ENCODE measurements around the gene BCCIP. TPM values are rescaled to one million over a fixed set of nuclear protein-coding genes. Genes with fewer than 3 reads are reported as not detected.

Gene BCCIP
- total and polyA plus RNA-seq, 2 donors (not counting 1 experiment from before 2014, with no cell fraction given) = 10.5 to 40.7 TPM

DNA sequence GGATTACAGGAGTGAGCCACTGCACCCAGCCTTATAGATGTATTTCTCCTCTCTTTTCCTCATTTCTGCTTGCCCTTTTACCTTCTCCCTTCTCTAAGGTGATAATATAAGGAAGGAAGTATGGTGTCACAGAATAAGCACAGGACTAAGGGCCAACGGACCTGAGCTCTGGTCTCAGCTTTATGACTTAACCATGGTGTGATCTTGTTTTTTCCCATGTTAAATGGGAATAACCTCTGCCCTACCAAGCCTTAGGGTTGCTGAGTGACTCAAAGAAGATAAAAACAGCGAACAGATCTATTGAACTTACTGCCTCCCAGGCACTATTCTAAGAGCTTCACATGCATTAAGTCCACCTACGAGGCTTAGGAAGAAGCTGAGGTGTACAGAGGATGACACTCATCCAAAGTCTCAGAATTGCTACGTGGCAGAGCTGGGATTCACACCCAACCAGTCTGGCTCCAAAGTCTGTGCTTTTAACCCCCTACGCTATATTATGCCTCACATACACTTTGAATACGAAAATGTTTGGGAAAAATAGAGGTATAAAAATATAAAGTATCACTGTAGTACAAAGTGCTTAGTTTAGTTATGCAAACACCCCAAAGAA is 5.9 kb upstream of the BCCIP start:
- ATAC-seq (ENCODE audit: low read depth) (no peak), DNase-seq (no peak)
- POLR2A ChIA-PET = no interaction called here
- Histone ChIP-seq H3K9ac (ENCODE audit: low read length) (no peak overlapping the region), H4K20me1 (ENCODE audit: control insufficient read depth, insufficient read depth, low read length, poor library complexity, severe bottlenecking) (no peaks in the 10 kb centered on the region), H2AFZ (ENCODE audit: insufficient read depth, low read depth, low read length, poor library complexity, severe bottlenecking) (no peak overlapping the region), H3K4me3 (ENCODE audit: control extremely low read depth in 1 of 5, extremely low read depth in 1 of 5, insufficient read depth in 1 of 5, low read depth in 2 of 5, low read length in 4 of 5) (no peak overlapping the region), H3K4me1 (ENCODE audit: control insufficient read depth in 2 of 2, insufficient read depth in 2 of 2, low read length in 2 of 2) (peaks cover 6 to 11% of the 10 kb centered on the region in 2 donors), H3K27me3 (replicated peaks in 1 of 4; ENCODE audit: control extremely low read depth in 1 of 4, control insufficient read depth in 3 of 4, insufficient read depth in 4 of 4, low read length in 3 of 4) (no peaks in the 10 kb centered on the region), H3K27ac (ENCODE audit: low read length in 2 of 2) (no peak overlapping the region), H3K9me3 (ENCODE audit: control extremely low read depth in 1 of 3, control insufficient read depth in 2 of 3, insufficient read depth in 1 of 3, low read length in 2 of 3) (no peaks in the 10 kb centered on the region), H3K36me3 (replicated peaks in 1 of 2; ENCODE audit: control extremely low read depth in 1 of 2, control insufficient read depth in 1 of 2, extremely low read depth in 1 of 2, insufficient read depth in 2 of 2, low read length in 1 of 2) (peaks cover 0 to 18% of the 10 kb centered on the region in 2 experiments), H3K79me2 (ENCODE audit: control insufficient read depth, insufficient read depth, low read length) (peaks cover under 1% of the 10 kb centered on the region), H3K4me2 (replicated peaks; ENCODE audit: low read depth, low read length, poor library complexity, severe bottlenecking) (no peak overlapping the region)
- intact Hi-C loops (cut with micrococcal nuclease) = no loop called here
- Mint-ChIP-seq H3K9me3 (ENCODE audit: insufficient read depth) (no peaks in the 10 kb centered on the region), H3K27me3 (no peaks in the 10 kb centered on the region), H3K4me3 (no peak overlapping the region), H3K27ac (no peak overlapping the region), H3K4me1 (peaks cover 18% of the 10 kb centered on the region)
- CTCF ChIA-PET = interaction anchor here (0.5 kb wide), 1 partner anchor 182 kb away, joined by 3 read pairs; no protein-coding TSS in a partner anchor
- WGBS (ENCODE audit: insufficient coverage) = 100% methylated on average over 3 of the region's 6 CpGs
- TF ChIP-seq, protein P1, sequence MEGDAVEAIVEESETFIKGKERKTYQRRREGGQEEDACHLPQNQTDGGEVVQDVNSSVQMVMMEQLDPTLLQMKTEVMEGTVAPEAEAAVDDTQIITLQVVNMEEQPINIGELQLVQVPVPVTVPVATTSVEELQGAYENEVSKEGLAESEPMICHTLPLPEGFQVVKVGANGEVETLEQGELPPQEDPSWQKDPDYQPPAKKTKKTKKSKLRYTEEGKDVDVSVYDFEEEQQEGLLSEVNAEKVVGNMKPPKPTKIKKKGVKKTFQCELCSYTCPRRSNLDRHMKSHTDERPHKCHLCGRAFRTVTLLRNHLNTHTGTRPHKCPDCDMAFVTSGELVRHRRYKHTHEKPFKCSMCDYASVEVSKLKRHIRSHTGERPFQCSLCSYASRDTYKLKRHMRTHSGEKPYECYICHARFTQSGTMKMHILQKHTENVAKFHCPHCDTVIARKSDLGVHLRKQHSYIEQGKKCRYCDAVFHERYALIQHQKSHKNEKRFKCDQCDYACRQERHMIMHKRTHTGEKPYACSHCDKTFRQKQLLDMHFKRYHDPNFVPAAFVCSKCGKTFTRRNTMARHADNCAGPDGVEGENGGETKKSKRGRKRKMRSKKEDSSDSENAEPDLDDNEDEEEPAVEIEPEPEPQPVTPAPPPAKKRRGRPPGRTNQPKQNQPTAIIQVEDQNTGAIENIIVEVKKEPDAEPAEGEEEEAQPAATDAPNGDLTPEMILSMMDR (IDR thresholded peaks at IDR 0.05) = no peak

DNA sequence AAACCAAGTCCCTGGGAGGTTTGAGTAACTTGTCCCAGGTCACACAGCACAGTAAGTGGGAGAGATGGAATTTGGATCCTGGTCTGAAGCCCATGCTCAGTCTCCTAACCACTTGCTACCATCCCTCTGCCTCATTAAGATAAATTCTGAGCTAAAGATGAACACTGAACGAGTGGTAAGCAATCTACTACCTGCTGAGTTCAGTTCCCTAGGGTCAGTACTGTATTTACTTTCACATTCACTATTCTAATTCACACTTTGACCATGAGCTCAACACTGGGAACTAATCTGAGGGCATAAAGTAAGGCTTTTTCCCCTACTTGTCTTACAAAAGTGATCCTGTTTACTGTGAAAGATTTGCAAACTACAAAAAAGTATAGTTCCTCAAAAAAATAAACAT is 2.6 kb upstream of the BCCIP start:
- POLR2A ChIA-PET = no interaction called here

More for the DNA sequence above, 2.6 kb upstream of the BCCIP start:
- no peak for DNase-seq
- Histone ChIP-seq H2AFZ (ENCODE audit: insufficient read depth, low read depth, low read length, poor library complexity, severe bottlenecking) (no peak overlapping the region), H4K20me1 (ENCODE audit: control insufficient read depth, insufficient read depth, low read length, poor library complexity, severe bottlenecking) (peaks cover 14% of the 10 kb centered on the region), H3K79me2 (ENCODE audit: control insufficient read depth, insufficient read depth, low read length) (peaks cover 33% of the 10 kb centered on the region), H3K27me3 (replicated peaks in 1 of 4; ENCODE audit: control extremely low read depth in 1 of 4, control insufficient read depth in 3 of 4, insufficient read depth in 4 of 4, low read length in 3 of 4) (no peaks in the 10 kb centered on the region), H3K4me1 (ENCODE audit: control insufficient read depth in 2 of 2, insufficient read depth in 2 of 2, low read length in 2 of 2) (peaks cover 20 to 31% of the 10 kb centered on the region in 2 donors), H3K27ac (ENCODE audit: low read length in 2 of 2) (no peak overlapping the region), H3K4me2 (replicated peaks; ENCODE audit: low read depth, low read length, poor library complexity, severe bottlenecking) (no peak overlapping the region), H3K36me3 (replicated peaks in 1 of 2; ENCODE audit: control extremely low read depth in 1 of 2, control insufficient read depth in 1 of 2, extremely low read depth in 1 of 2, insufficient read depth in 2 of 2, low read length in 1 of 2) (no peaks in the 10 kb centered on the region), H3K9me3 (ENCODE audit: control extremely low read depth in 1 of 3, control insufficient read depth in 2 of 3, insufficient read depth in 1 of 3, low read length in 2 of 3) (no peaks in the 10 kb centered on the region), H3K9ac (ENCODE audit: low read length) (no peak overlapping the region), H3K4me3 (ENCODE audit: control extremely low read depth in 1 of 5, extremely low read depth in 1 of 5, insufficient read depth in 1 of 5, low read depth in 2 of 5, low read length in 4 of 5) (no peak overlapping the region)
- TF ChIP-seq, protein P1 (IDR thresholded peaks at IDR 0.05) = no peak
- no peak for TF ChIP-seq EZH2 (IDR thresholded peaks at IDR 0.05; ENCODE audit: borderline replicate concordance, insufficient read depth, low read depth, low read length, poor library complexity, severe bottlenecking)
- CTCF ChIA-PET = interaction anchor here (1.1 kb wide), 1 partner anchor 9 kb away, joined by 4 read pairs; no protein-coding TSS in a partner anchor
- H3K9me3 Mint-ChIP-seq (ENCODE audit: insufficient read depth) = no peaks in the 10 kb centered on the region
- no peak for ATAC-seq (ENCODE audit: low read depth)
- no peak overlapping the region for H3K27ac Mint-ChIP-seq
- no peak overlapping the region for H3K4me3 Mint-ChIP-seq
- intact Hi-C loops (cut with micrococcal nuclease) = no loop called here
- peaks cover 23% of the 10 kb centered on the region for H3K4me1 Mint-ChIP-seq
- WGBS (ENCODE audit: insufficient coverage) = 40% methylated on average over 1 of the region's 1 CpG
- no peaks in the 10 kb centered on the region for H3K27me3 Mint-ChIP-seq

Data from B cell (primary cell).